Measurements from ENCODE around the gene UGT1A3. TPM values are rescaled to one million over a fixed set of nuclear protein-coding genes. Genes with fewer than 3 reads are reported as not detected.

Gene UGT1A3
- total RNA-seq, 1 donor from 2014 or later, result not detected

- H3K4me1 Mint-ChIP-seq (ENCODE audit: unreplicated experiment), result no peaks in the 10 kb centered on the region
- TF ChIP-seq CTCF (IDR thresholded peaks at IDR 0.05; ENCODE audit: unreplicated experiment), result no peak
- H3K4me3 Mint-ChIP-seq (ENCODE audit: unreplicated experiment), result no peak overlapping the region
- H3K9me3 Mint-ChIP-seq (ENCODE audit: unreplicated experiment), result no peaks in the 10 kb centered on the region
- no peaks in the 10 kb centered on the region for H3K36me3 Mint-ChIP-seq (ENCODE audit: low read depth, unreplicated experiment)
- DNase-seq (ENCODE audit: low spot score), result no peak
- H3K27ac Mint-ChIP-seq (ENCODE audit: unreplicated experiment), result no peak overlapping the region
- no peaks in the 10 kb centered on the region for H3K27me3 Mint-ChIP-seq (ENCODE audit: unreplicated experiment)
Measured at GRCh38 chr2:233761040-233761769, 32.4 kb downstream of the UGT1A3 start.

GRCh38 chr2:233764264-233764663 is 35.4 kb downstream of the UGT1A3 start:
- DNase-seq (ENCODE audit: low spot score), result no peak
- TF ChIP-seq CTCF (IDR thresholded peaks at IDR 0.05; ENCODE audit: unreplicated experiment), result no peak

GRCh38 chr2:233764761-233765160 is 35.9 kb downstream of the UGT1A3 start:
- no peaks in the 10 kb centered on the region for H3K4me1 Mint-ChIP-seq (ENCODE audit: unreplicated experiment)
- no peak for TF ChIP-seq CTCF (IDR thresholded peaks at IDR 0.05; ENCODE audit: unreplicated experiment)
- no peak overlapping the region for H3K4me3 Mint-ChIP-seq (ENCODE audit: unreplicated experiment)
- no peak overlapping the region for H3K27ac Mint-ChIP-seq (ENCODE audit: unreplicated experiment)
- no peaks in the 10 kb centered on the region for H3K36me3 Mint-ChIP-seq (ENCODE audit: low read depth, unreplicated experiment)
- no peaks in the 10 kb centered on the region for H3K9me3 Mint-ChIP-seq (ENCODE audit: unreplicated experiment)
- DNase-seq (ENCODE audit: low spot score), result no peak
- H3K27me3 Mint-ChIP-seq (ENCODE audit: unreplicated experiment), result no peaks in the 10 kb centered on the region

More at GRCh38 chr2:233764264-233764663, 35.4 kb downstream of the UGT1A3 start:
- H3K4me1 Mint-ChIP-seq (ENCODE audit: unreplicated experiment), result no peaks in the 10 kb centered on the region
- no peaks in the 10 kb centered on the region for H3K27me3 Mint-ChIP-seq (ENCODE audit: unreplicated experiment)
- H3K36me3 Mint-ChIP-seq (ENCODE audit: low read depth, unreplicated experiment), result no peaks in the 10 kb centered on the region
- no peak overlapping the region for H3K27ac Mint-ChIP-seq (ENCODE audit: unreplicated experiment)
- no peaks in the 10 kb centered on the region for H3K9me3 Mint-ChIP-seq (ENCODE audit: unreplicated experiment)
- H3K4me3 Mint-ChIP-seq (ENCODE audit: unreplicated experiment), result no peak overlapping the region

GRCh38 chr2:233766416-233766815 is 37.6 kb downstream of the UGT1A3 start:
- Mint-ChIP-seq H3K9me3 (ENCODE audit: unreplicated experiment) (no peaks in the 10 kb centered on the region), H3K36me3 (ENCODE audit: low read depth, unreplicated experiment) (no peaks in the 10 kb centered on the region)

More at GRCh38 chr2:233766416-233766815, 37.6 kb downstream of the UGT1A3 start:
- Mint-ChIP-seq H3K4me3 (ENCODE audit: unreplicated experiment) (no peak overlapping the region), H3K27me3 (ENCODE audit: unreplicated experiment) (no peaks in the 10 kb centered on the region), H3K4me1 (ENCODE audit: unreplicated experiment) (no peaks in the 10 kb centered on the region), H3K27ac (ENCODE audit: unreplicated experiment) (no peak overlapping the region)
- no peak for TF ChIP-seq CTCF (IDR thresholded peaks at IDR 0.05; ENCODE audit: unreplicated experiment)
- DNase-seq (ENCODE audit: low spot score), result no peak

All from endothelial cell (in vitro differentiated cells).